SK-N-SH (cell line): ENCODE results near the gene PMEPA1. TPM values are rescaled to one million over a fixed set of nuclear protein-coding genes. Genes with fewer than 3 reads are reported as not detected.

ENCODE experiments used
- CTCF ChIA-PET: fragments of 300-600, 350-600 bp; formaldehyde crosslinking; extraction: SDS; loops from one replicate; lab custom pipeline; 2021; lab: Yijun Ruan, JAX
- POLR2A ChIA-PET: fragments of 350-600 bp; sonication (Branson Sonifier 250); formaldehyde crosslinking; extraction: SDS; loops from one replicate; lab custom pipeline; 2020; ENCODE audit warnings: antibody characterized with exemption, inconsistent platforms; lab: Yijun Ruan, JAX
- DNase-seq: peaks from one replicate; pipeline ENCODE4 v3.0.0; 2012
- H2AFZ ChIP-seq: fragments of 200-600 bp; sonication (generic); 2 replicates; pipeline ENCODE4 v1.8.1; 2016; ENCODE audit warnings: antibody characterized with exemption, mild to moderate bottlenecking, low read depth
- H3F3A ChIP-seq: fragments of 200-600 bp; sonication (generic); replicated peaks from 2 replicates; pipeline ENCODE3; 2016; ENCODE audit warnings: antibody characterized with exemption, mild to moderate bottlenecking; ENCODE audit not compliant: insufficient read depth
- H3K27ac ChIP-seq, 2 experiments: fragments of 200-500 bp in 1 of 2; fragments of 200-600 bp in 1 of 2; sonication (Bioruptor generic) in 1 of 2; sonication (generic), shearing (Covaris generic) in 1 of 2; 2 replicates each; pipeline versions ENCODE4 v1.5.1 to v1.6.1; 2014 to 2016; ENCODE audit warnings: low read depth in 2 of 2, inconsistent platforms in 1 of 2, low read length in 1 of 2, mild to moderate bottlenecking in 1 of 2, mixed read lengths in 1 of 2
- H3K27me3 ChIP-seq: fragments of 200-600 bp; sonication (generic), shearing (Covaris generic); 2 replicates; pipeline ENCODE4 v1.6.1; 2016; ENCODE audit warnings: mixed run types; ENCODE audit not compliant: insufficient read depth
- H3K36me3 ChIP-seq, 2 experiments: fragments of 200-500 bp in 1 of 2; fragments of 200-600 bp in 1 of 2; sonication (Bioruptor generic) in 1 of 2; sonication (generic) in 1 of 2; replicated peaks in 1 of 2; 2 replicates each; pipeline versions ENCODE3 to v1.5.1; 2014 to 2016; ENCODE audit warnings: low read length in 1 of 2, mild to moderate bottlenecking in 1 of 2; ENCODE audit not compliant: insufficient read depth in 2 of 2, control insufficient read depth in 1 of 2
- H3K4me1 ChIP-seq, 2 experiments: fragments of 200-500 bp in 1 of 2; fragments of 200-600 bp in 1 of 2; sonication (Bioruptor generic) in 1 of 2; sonication (generic), shearing (Covaris generic) in 1 of 2; 2 replicates each; pipeline versions ENCODE4 v1.5.1 to v1.6.1; 2014 to 2016; ENCODE audit warnings: low read depth in 1 of 2, low read length in 1 of 2, mixed run types in 1 of 2; ENCODE audit not compliant: insufficient read depth in 2 of 2, control insufficient read depth in 1 of 2
- H3K4me2 ChIP-seq: fragments of 200-600 bp; sonication (generic), shearing (Covaris generic); 2 replicates; pipeline ENCODE4 v1.6.1; 2017; ENCODE audit warnings: mixed run types
- H3K4me3 ChIP-seq, 2 experiments: fragments of 200-500 bp in 1 of 2; fragments of 200-600 bp in 1 of 2; sonication (Bioruptor generic) in 1 of 2; sonication (generic), shearing (Covaris generic) in 1 of 2; 2 replicates each; pipeline versions ENCODE4 v1.5.1 to v1.8.1; 2014 to 2016; ENCODE audit warnings: low read depth in 2 of 2, inconsistent platforms in 1 of 2, low read length in 1 of 2, mild to moderate bottlenecking in 1 of 2, mixed read lengths in 1 of 2, moderate library complexity in 1 of 2
- H3K79me2 ChIP-seq: fragments of 200-600 bp; sonication (generic); 2 replicates; pipeline ENCODE4 v1.8.1; 2017; ENCODE audit warnings: mild to moderate bottlenecking; ENCODE audit not compliant: insufficient read depth
- H3K9ac ChIP-seq: fragments of 200-600 bp; sonication (generic); 2 replicates; pipeline ENCODE4 v1.6.1; 2017; ENCODE audit warnings: mixed run types
- H3K9me2 ChIP-seq: fragments of 200-600 bp; sonication (generic); 2 replicates; pipeline ENCODE4 v1.6.1; 2017; ENCODE audit warnings: mixed run types
- H3K9me3 ChIP-seq: fragments of 200-600 bp; sonication (generic); 2 replicates; pipeline ENCODE4 v1.6.1; 2017; ENCODE audit warnings: mixed run types, mild to moderate bottlenecking, moderate library complexity
- H4K20me1 ChIP-seq: fragments of 200-600 bp; sonication (generic); 2 replicates; pipeline ENCODE4 v1.6.1; 2017; ENCODE audit warnings: mild to moderate bottlenecking, mixed run types; ENCODE audit not compliant: insufficient read depth
- CTCF ChIP-seq: fragments of 200-600 bp; sonication (generic); IDR thresholded peaks from 2 replicates; pipeline ENCODE4 v1.6.1; 2017; ENCODE audit warnings: antibody characterized with exemption, mild to moderate bottlenecking, moderate library complexity
- ELF1 ChIP-seq: IDR thresholded peaks from 2 replicates; pipeline ENCODE4 v1.4.0; 2012
- EP300 ChIP-seq, 2 experiments: IDR thresholded peaks; 2 replicates each; pipeline versions ENCODE4 v1.4.0 to v1.6.1; 2012; ENCODE audit warnings: borderline replicate concordance in 1 of 2, low read depth in 1 of 2, low read length in 1 of 2
- GABPA ChIP-seq: IDR thresholded peaks from 2 replicates; pipeline ENCODE4 v1.4.0; 2012; ENCODE audit warnings: low read depth, mild to moderate bottlenecking
- IRF3 ChIP-seq: fragments of 150-350 bp; IDR thresholded peaks from 2 replicates; pipeline ENCODE4 v1.6.1; 2016; ENCODE audit warnings: mild to moderate bottlenecking, low read depth, low read length
- JUND ChIP-seq: IDR thresholded peaks from 2 replicates; pipeline ENCODE4 v1.4.0; 2012
- NFIC ChIP-seq: IDR thresholded peaks from 2 replicates; pipeline ENCODE4 v1.4.0; 2012; ENCODE audit warnings: borderline replicate concordance
- NRF1 ChIP-seq: IDR thresholded peaks from 2 replicates; pipeline ENCODE4 v1.6.1; 2012; ENCODE audit warnings: low read depth, mild to moderate bottlenecking, low read length
- RCOR1 ChIP-seq: fragments of 150-350 bp; IDR thresholded peaks from 2 replicates; pipeline ENCODE4 v1.6.1; 2017; ENCODE audit warnings: antibody characterized with exemption, low read length
- RXRA ChIP-seq: IDR thresholded peaks from 2 replicates; pipeline ENCODE4 v1.4.0; 2012; ENCODE audit warnings: low read depth, mild to moderate bottlenecking, borderline replicate concordance
- SMC3 ChIP-seq: IDR thresholded peaks from 2 replicates; pipeline ENCODE4 v1.6.1; 2012; ENCODE audit warnings: low read depth, low read length, improper control_type of control experiment
- TEAD4 ChIP-seq: IDR thresholded peaks from 2 replicates; pipeline ENCODE4 v1.4.0; 2012; ENCODE audit warnings: mild to moderate bottlenecking, borderline replicate concordance; ENCODE audit not compliant: insufficient read depth
- USF2 ChIP-seq: fragments of 150-350 bp; IDR thresholded peaks from 2 replicates; pipeline ENCODE4 v1.6.1; 2017; ENCODE audit warnings: antibody characterized with exemption, low read length, low read depth, borderline replicate concordance
- YY1 ChIP-seq: IDR thresholded peaks from 2 replicates; pipeline ENCODE4 v1.4.0; 2012; ENCODE audit warnings: low read depth, mild to moderate bottlenecking
- WGBS: methylation state at CpG from one replicate; pipeline ENCODE4 v1.1.6; 2017; ENCODE audit warnings: low lambda C conversion rate; 5-methylcytosine and 5-hydroxymethylcytosine counted together
- polyA plus RNA-seq, 3 experiments: library from polyadenylated mRNA; depleted of rRNA; stranded (reverse); fragments of >200 nt; gene quantifications; 2 replicates each; pipeline ENCODE4 v1.2.3, GENCODE V29; 2012

The PMEPA1 gene
- polyA plus RNA-seq, 1 of the 3 experiments (the other 2 are of a cell fraction) = 7.1 TPM

- no peak for TF ChIP-seq IRF3
- no peak for TF ChIP-seq SMC3
- no peak for TF ChIP-seq USF2
- TF ChIP-seq TEAD4 = no peak
- no peak for TF ChIP-seq ELF1
- no peak for TF ChIP-seq CTCF
- TF ChIP-seq JUND = no peak
Measured at GRCh38 chr20:57754190-57754589, 44.4 kb upstream of the PMEPA1 start (continued).

GRCh38 chr20:57753332-57754164 is 43.7 kb upstream of the PMEPA1 start:
- Histone ChIP-seq H3K79me2 (no peaks in the 10 kb centered on the region), H3F3A (peaks cover 13% of the 10 kb centered on the region), H3K9ac (no peak overlapping the region), H3K27me3 (no peaks in the 10 kb centered on the region), H3K27ac (no peak overlapping the region), H3K4me2 (no peak overlapping the region), H3K4me3 (no peak overlapping the region), H3K4me1 (peaks cover 8 to 25% of the 10 kb centered on the region in 2 experiments; a peak in 3 of 4 replicates), H3K9me2 (no peaks in the 10 kb centered on the region), H3K9me3 (no peaks in the 10 kb centered on the region), H3K36me3 (no peaks in the 10 kb centered on the region), H4K20me1 (no peaks in the 10 kb centered on the region), H2AFZ (no peak overlapping the region)
- CTCF ChIA-PET = interaction anchor here (0.6 to 1.4 kb wide), 2 partner anchors 81 to 427 kb away, joined by 3 read pairs; no protein-coding TSS in a partner anchor
- POLR2A ChIA-PET = no interaction called here
- 71% methylated on average over 12 of the region's 14 CpGs for WGBS
- TF ChIP-seq RXRA (no peak), NRF1 (no peak), NFIC (no peak), YY1 (no peak), EP300 (IDR thresholded peaks at IDR 0.05; ENCODE audit: borderline replicate concordance in 1 of 2, low read depth in 1 of 2, low read length in 1 of 2) (no peak), RCOR1 (no peak), GABPA (no peak)
- DNase-seq = no peak
